ENCODE results near the gene WDR33. TPM values are rescaled to one million over a fixed set of nuclear protein-coding genes. Genes with fewer than 3 reads are reported as not detected.

The WDR33 gene
- total and polyA plus RNA-seq, 2 of the 13 experiments (the other 11 are each of a cell fraction or from before 2014, with no cell fraction given), result 54.9 to 78.2 TPM

DNA sequence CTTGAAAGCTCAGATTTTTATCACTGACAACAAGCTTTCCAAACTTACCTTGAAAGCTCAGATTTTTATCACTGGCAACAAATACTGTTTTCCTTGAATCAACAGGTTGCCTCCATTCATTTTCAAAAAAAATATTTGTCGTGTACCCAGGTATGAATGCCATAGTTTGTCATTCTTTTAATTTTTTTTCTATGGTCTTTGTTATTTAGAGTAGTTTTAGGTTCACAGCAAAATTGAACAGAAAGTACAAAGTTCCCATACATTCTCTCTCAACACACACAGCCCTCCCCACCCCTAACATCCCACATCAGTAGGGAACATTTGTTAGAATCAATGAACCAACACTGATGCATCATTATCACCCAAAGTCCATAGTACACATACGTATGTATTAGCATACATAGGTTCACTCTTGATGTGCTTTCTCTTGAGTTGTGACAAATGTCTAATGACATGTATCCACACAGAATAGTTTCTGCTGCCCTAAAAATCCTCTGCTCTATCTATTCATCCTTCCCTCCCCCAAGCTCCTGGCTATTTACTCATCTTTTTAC is 25.9 kb downstream of the WDR33 start (continued):
- TF ChIP-seq TAF1 (CRISPR knock-in tag; IDR thresholded peaks at IDR 0.05) (no peak), NAIF1 (CRISPR knock-in tag; IDR thresholded peaks at IDR 0.05; ENCODE audit: borderline replicate concordance) (0 out of 2 replicates have a peak, but pooled peaks have one; percentile 59), JUN (CRISPR knock-in tag; IDR thresholded peaks at IDR 0.05) (0 out of 2 replicates have a peak, but pooled peaks have one; percentile 57), PAF1 (CRISPR knock-in tag; IDR thresholded peaks at IDR 0.05) (no peak), ZNF138 (CRISPR knock-in tag; IDR thresholded peaks at IDR 0.05; ENCODE audit: low read depth) (no peak), ZSCAN9 (CRISPR knock-in tag; IDR thresholded peaks at IDR 0.05; ENCODE audit: borderline replicate concordance) (peak; percentile 16; the same call in 1 of the 2 replicates), STAG1 (CRISPR knock-in tag; IDR thresholded peaks at IDR 0.05) (no peak), ZBTB38 (CRISPR knock-in tag; IDR thresholded peaks at IDR 0.05) (no peak), ZNF136 (CRISPR knock-in tag; IDR thresholded peaks at IDR 0.05; ENCODE audit: low read depth) (no peak), MAF1 (CRISPR knock-in tag; IDR thresholded peaks at IDR 0.05; ENCODE audit: borderline replicate concordance) (no peak)
- TF ChIP-seq, protein P1, sequence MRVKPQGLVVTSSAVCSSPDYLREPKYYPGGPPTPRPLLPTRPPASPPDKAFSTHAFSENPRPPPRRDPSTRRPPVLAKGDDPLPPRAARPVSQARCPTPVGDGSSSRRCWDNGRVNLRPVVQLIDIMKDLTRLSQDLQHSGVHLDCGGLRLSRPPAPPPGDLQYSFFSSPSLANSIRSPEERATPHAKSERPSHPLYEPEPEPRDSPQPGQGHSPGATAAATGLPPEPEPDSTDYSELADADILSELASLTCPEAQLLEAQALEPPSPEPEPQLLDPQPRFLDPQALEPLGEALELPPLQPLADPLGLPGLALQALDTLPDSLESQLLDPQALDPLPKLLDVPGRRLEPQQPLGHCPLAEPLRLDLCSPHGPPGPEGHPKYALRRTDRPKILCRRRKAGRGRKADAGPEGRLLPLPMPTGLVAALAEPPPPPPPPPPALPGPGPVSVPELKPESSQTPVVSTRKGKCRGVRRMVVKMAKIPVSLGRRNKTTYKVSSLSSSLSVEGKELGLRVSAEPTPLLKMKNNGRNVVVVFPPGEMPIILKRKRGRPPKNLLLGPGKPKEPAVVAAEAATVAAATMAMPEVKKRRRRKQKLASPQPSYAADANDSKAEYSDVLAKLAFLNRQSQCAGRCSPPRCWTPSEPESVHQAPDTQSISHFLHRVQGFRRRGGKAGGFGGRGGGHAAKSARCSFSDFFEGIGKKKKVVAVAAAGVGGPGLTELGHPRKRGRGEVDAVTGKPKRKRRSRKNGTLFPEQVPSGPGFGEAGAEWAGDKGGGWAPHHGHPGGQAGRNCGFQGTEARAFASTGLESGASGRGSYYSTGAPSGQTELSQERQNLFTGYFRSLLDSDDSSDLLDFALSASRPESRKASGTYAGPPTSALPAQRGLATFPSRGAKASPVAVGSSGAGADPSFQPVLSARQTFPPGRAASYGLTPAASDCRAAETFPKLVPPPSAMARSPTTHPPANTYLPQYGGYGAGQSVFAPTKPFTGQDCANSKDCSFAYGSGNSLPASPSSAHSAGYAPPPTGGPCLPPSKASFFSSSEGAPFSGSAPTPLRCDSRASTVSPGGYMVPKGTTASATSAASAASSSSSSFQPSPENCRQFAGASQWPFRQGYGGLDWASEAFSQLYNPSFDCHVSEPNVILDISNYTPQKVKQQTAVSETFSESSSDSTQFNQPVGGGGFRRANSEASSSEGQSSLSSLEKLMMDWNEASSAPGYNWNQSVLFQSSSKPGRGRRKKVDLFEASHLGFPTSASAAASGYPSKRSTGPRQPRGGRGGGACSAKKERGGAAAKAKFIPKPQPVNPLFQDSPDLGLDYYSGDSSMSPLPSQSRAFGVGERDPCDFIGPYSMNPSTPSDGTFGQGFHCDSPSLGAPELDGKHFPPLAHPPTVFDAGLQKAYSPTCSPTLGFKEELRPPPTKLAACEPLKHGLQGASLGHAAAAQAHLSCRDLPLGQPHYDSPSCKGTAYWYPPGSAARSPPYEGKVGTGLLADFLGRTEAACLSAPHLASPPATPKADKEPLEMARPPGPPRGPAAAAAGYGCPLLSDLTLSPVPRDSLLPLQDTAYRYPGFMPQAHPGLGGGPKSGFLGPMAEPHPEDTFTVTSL (CRISPR knock-in tag; IDR thresholded peaks at IDR 0.05; ENCODE audit: borderline replicate concordance), result peak; percentile 65; the same call in 1 of the 2 replicates
- TF ChIP-seq, protein P2, sequence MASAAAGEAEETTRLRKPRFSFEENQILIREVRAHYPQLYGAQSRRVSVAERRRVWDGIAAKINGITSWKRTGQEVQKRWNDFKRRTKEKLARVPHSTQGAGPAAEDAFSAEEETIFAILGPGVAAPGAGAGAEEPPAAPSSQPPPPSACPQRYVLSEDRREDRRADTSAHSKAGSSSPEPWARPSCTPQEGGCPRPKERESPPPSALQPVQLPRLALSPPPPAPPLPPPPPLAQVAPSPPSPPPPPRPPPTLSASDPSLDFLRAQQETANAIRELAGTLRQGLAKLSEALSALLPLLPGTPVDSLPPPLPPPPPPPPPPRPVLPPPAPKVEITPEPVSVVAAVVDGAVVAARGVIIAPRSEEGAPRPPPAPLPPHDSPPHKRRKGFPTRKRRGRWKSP (CRISPR knock-in tag; IDR thresholded peaks at IDR 0.05), result no peak
- TF ChIP-seq, protein P3, sequence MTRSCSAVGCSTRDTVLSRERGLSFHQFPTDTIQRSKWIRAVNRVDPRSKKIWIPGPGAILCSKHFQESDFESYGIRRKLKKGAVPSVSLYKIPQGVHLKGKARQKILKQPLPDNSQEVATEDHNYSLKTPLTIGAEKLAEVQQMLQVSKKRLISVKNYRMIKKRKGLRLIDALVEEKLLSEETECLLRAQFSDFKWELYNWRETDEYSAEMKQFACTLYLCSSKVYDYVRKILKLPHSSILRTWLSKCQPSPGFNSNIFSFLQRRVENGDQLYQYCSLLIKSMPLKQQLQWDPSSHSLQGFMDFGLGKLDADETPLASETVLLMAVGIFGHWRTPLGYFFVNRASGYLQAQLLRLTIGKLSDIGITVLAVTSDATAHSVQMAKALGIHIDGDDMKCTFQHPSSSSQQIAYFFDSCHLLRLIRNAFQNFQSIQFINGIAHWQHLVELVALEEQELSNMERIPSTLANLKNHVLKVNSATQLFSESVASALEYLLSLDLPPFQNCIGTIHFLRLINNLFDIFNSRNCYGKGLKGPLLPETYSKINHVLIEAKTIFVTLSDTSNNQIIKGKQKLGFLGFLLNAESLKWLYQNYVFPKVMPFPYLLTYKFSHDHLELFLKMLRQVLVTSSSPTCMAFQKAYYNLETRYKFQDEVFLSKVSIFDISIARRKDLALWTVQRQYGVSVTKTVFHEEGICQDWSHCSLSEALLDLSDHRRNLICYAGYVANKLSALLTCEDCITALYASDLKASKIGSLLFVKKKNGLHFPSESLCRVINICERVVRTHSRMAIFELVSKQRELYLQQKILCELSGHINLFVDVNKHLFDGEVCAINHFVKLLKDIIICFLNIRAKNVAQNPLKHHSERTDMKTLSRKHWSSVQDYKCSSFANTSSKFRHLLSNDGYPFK (CRISPR knock-in tag; IDR thresholded peaks at IDR 0.05; ENCODE audit: borderline replicate concordance), result no peak
- TF ChIP-seq, protein P4, sequence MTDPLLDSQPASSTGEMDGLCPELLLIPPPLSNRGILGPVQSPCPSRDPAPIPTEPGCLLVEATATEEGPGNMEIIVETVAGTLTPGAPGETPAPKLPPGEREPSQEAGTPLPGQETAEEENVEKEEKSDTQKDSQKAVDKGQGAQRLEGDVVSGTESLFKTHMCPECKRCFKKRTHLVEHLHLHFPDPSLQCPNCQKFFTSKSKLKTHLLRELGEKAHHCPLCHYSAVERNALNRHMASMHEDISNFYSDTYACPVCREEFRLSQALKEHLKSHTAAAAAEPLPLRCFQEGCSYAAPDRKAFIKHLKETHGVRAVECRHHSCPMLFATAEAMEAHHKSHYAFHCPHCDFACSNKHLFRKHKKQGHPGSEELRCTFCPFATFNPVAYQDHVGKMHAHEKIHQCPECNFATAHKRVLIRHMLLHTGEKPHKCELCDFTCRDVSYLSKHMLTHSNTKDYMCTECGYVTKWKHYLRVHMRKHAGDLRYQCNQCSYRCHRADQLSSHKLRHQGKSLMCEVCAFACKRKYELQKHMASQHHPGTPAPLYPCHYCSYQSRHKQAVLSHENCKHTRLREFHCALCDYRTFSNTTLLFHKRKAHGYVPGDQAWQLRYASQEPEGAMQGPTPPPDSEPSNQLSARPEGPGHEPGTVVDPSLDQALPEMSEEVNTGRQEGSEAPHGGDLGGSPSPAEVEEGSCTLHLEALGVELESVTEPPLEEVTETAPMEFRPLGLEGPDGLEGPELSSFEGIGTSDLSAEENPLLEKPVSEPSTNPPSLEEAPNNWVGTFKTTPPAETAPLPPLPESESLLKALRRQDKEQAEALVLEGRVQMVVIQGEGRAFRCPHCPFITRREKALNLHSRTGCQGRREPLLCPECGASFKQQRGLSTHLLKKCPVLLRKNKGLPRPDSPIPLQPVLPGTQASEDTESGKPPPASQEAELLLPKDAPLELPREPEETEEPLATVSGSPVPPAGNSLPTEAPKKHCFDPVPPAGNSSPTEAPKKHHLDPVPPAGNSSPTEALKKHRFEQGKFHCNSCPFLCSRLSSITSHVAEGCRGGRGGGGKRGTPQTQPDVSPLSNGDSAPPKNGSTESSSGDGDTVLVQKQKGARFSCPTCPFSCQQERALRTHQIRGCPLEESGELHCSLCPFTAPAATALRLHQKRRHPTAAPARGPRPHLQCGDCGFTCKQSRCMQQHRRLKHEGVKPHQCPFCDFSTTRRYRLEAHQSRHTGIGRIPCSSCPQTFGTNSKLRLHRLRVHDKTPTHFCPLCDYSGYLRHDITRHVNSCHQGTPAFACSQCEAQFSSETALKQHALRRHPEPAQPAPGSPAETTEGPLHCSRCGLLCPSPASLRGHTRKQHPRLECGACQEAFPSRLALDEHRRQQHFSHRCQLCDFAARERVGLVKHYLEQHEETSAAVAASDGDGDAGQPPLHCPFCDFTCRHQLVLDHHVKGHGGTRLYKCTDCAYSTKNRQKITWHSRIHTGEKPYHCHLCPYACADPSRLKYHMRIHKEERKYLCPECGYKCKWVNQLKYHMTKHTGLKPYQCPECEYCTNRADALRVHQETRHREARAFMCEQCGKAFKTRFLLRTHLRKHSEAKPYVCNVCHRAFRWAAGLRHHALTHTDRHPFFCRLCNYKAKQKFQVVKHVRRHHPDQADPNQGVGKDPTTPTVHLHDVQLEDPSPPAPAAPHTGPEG (CRISPR knock-in tag; IDR thresholded peaks at IDR 0.05), result no peak
